ENCODE measurements around the gene MYO1E.

MYO1E gene

DNA sequence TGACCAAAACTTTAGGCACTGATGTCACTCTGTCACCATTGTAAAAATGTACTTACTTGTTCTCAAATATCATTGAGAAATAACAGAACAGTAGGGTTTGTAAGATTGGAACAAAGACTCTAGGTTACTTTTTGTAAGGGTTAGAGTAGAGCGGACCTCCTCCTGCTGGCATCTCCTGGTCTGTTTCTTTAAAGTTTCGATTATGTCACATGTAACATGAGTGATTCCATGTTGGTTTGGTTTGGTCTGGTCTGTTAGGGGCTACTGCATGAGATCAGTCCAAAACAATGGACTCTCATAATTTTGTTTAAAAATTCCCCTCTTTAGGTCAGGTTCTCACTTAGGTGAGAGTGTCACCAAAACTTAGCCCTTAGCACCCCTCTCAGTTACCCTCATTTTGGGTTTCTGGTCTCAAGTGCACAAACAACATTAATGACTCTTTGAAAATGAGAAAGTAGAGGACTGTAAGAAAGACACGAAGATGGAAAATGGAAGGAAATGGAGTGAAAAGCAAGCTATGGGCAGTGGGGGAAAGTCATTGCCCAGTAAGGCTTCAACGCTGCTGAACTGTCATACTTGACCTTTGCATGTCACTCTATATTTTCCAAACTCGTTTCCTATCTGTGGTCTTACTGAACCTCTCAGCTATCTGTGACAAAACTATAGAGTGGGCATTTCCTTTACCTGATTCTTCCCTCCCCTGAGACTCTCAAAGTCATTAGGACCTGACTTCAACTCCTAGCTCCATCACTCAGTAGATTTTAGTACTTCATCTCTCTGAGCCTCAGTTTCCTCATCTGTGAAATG, 113.3 kb downstream of the MYO1E start:
- Mint-ChIP-seq H3K9me3 (no peaks in the 10 kb centered on the region), H3K27ac (no peak overlapping the region), H3K27me3 (ENCODE audit: low read depth) (no peaks in the 10 kb centered on the region), H3K4me1 (no peaks in the 10 kb centered on the region), H3K4me3 (no peak overlapping the region), H3K36me3 (ENCODE audit: low read depth) (peaks cover 19% of the 10 kb centered on the region)
- TF ChIP-seq, protein P1, sequence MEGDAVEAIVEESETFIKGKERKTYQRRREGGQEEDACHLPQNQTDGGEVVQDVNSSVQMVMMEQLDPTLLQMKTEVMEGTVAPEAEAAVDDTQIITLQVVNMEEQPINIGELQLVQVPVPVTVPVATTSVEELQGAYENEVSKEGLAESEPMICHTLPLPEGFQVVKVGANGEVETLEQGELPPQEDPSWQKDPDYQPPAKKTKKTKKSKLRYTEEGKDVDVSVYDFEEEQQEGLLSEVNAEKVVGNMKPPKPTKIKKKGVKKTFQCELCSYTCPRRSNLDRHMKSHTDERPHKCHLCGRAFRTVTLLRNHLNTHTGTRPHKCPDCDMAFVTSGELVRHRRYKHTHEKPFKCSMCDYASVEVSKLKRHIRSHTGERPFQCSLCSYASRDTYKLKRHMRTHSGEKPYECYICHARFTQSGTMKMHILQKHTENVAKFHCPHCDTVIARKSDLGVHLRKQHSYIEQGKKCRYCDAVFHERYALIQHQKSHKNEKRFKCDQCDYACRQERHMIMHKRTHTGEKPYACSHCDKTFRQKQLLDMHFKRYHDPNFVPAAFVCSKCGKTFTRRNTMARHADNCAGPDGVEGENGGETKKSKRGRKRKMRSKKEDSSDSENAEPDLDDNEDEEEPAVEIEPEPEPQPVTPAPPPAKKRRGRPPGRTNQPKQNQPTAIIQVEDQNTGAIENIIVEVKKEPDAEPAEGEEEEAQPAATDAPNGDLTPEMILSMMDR (IDR thresholded peaks at IDR 0.05; ENCODE audit: unreplicated experiment in 3 of 3), result no peak

DNA sequence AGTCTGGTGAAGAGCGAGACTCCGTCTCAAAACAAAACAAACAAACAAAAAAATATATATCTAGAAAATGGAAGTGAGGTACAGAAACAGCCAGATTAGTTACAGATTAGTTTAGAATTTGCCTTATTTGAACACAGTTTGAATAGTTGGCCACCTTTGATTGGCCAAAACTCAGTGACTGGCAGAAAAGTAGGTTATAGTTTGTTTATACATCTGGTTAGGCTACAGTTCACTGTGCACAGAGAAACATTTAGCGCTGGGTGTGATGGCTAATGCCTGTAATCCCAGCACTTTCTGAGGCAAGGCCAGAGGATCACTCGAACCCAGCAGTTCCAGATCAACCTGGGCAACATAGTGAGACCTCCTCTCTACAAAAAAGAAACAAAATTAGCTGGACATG, 114.4 kb downstream of the MYO1E start:
- peaks cover 19% of the 10 kb centered on the region for H3K36me3 Mint-ChIP-seq (ENCODE audit: low read depth)
- H3K9me3 Mint-ChIP-seq, result no peaks in the 10 kb centered on the region
- TF ChIP-seq, protein P1 (IDR thresholded peaks at IDR 0.05; ENCODE audit: unreplicated experiment in 3 of 3), result no peak
- H3K27me3 Mint-ChIP-seq (ENCODE audit: low read depth), result no peaks in the 10 kb centered on the region
- no peaks in the 10 kb centered on the region for H3K4me1 Mint-ChIP-seq
- H3K4me3 Mint-ChIP-seq, result no peak overlapping the region
- H3K27ac Mint-ChIP-seq, result no peak overlapping the region

DNA sequence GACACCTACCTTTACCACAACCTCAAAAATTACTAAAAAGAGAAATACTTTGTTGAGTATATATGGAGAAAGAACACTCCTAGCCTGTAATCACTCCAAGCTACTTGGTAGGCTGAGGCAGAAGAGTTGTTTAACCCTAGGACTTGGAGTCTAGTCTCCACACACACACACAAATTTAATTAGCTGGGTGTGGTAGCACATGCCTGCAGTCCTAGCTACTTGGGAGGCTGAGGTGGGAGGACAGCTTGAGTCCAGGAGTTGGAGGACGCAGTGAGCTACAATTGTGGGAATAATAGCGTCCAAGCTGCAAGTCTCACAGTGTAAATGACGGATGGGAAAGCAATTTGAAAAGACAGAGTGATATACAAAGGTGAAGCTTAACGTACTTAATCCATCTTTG, 115.5 kb downstream of the MYO1E start:
- H3K36me3 Mint-ChIP-seq (ENCODE audit: low read depth), result peaks cover 23% of the 10 kb centered on the region
- H3K27me3 Mint-ChIP-seq (ENCODE audit: low read depth), result no peaks in the 10 kb centered on the region
- H3K4me3 Mint-ChIP-seq, result no peak overlapping the region
- H3K4me1 Mint-ChIP-seq, result no peaks in the 10 kb centered on the region
- TF ChIP-seq, protein P1 (IDR thresholded peaks at IDR 0.05; ENCODE audit: unreplicated experiment in 3 of 3), result no peak
- no peak overlapping the region for H3K27ac Mint-ChIP-seq
- H3K9me3 Mint-ChIP-seq, result no peaks in the 10 kb centered on the region

DNA sequence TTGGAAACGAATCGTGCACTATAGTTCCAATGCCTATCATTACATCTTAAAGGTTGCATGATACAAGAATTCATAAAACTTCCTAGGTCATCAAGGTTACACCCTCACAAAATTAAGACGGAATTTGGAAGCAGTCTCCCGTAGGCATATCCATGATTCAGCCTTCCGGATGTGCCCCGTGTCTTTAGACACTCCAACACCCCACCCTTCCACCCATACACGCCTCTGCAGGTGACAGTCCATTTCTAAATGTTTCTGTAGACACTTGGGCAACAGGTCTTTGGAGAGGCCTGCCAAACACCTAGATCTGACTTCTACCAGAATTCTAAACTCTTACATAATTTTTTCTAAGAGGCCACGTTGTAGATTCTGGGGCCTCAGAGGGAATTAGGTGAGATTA, 116.2 kb downstream of the MYO1E start:
- no peak overlapping the region for H3K27ac Mint-ChIP-seq
- TF ChIP-seq, protein P1 (IDR thresholded peaks at IDR 0.05; ENCODE audit: unreplicated experiment in 3 of 3), result no peak
- H3K27me3 Mint-ChIP-seq (ENCODE audit: low read depth), result no peaks in the 10 kb centered on the region
- no peaks in the 10 kb centered on the region for H3K9me3 Mint-ChIP-seq
- H3K36me3 Mint-ChIP-seq (ENCODE audit: low read depth), result peaks cover 23% of the 10 kb centered on the region
- no peak overlapping the region for H3K4me3 Mint-ChIP-seq
- H3K4me1 Mint-ChIP-seq, result no peaks in the 10 kb centered on the region

DNA sequence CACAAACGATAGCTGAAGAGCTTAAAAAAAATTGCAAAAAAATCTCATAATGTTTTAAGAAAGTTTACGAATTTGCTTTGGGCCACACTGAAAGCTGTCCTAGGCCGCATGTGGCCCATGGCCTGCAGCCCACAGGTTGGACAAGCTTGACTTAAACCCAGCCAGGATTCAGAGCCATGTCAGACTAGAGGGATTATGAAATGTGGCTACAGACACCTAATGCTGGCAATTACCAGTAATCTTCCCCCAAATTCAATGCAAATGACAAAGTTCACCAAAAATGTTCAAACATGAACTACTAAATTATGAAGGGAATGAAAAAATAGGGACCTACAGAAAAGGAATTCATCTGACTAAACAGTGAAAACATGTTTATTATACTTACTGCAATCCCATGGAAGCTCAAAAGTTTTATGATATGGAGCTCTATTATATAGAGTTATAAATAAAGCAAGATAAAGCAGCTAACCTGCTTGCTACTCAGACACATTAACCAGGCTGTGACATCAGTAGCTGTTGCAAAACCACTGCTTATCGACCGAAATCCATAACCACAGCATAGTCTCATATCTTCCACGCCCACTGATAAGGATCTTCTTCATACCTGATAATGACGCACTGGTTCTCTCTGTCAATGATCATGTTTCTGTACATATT, 116.9 kb downstream of the MYO1E start:
- Mint-ChIP-seq H3K4me3 (no peak overlapping the region), H3K27me3 (ENCODE audit: low read depth) (no peaks in the 10 kb centered on the region), H3K9me3 (no peaks in the 10 kb centered on the region), H3K27ac (no peak overlapping the region), H3K4me1 (no peaks in the 10 kb centered on the region), H3K36me3 (ENCODE audit: low read depth) (peaks cover 23% of the 10 kb centered on the region)
- TF ChIP-seq, protein P1 (IDR thresholded peaks at IDR 0.05; ENCODE audit: unreplicated experiment in 3 of 3), result no peak

Measured in nephron (organoid).